ENCODE data around the gene ZNHIT1. TPM values are rescaled to one million over a fixed set of nuclear protein-coding genes. Genes with fewer than 3 reads are reported as not detected.
"Not testable (repeated sequence)": the region's sequence is repeated elsewhere in the genome, so short reads cannot be mapped to it uniquely, and the experiment has no call there.

Gene ZNHIT1
- total RNA-seq, 1 experiment from 2014 or later: 69.7 TPM

DNA sequence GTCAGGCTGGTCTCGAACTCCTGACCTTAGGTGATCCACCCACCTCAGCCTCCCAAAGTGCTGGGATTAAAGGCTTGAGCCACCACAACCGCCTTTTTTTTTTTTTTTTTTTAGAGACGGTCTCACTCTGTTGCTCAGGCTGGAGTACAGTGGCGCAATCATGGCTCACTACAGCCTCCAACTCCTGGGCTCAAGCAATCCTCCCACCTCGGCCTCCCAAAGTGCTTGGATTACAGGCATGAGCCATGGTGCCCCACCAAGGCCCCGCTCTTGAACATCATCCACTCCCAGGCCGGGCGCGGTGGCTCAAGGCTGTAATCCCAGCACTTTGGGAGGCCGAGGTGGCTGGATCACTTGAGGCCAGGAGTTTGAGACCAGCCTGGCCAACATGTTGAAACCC lies 18.4 kb upstream of the ZNHIT1 start:
- H3K4me3 ChIP-seq (ENCODE audit: low read depth in 2 of 2, low read length in 2 of 2); H3K27me3 ChIP-seq (ENCODE audit: control insufficient read depth, insufficient read depth, low read length); H3K4me1 ChIP-seq (ENCODE audit: control insufficient read depth, insufficient read depth, low read length); ATAC-seq; POLR2A ChIA-PET; H3K27ac ChIP-seq (ENCODE audit: low read length); BruUV-seq (replicated peaks); H3K9me3 ChIP-seq (ENCODE audit: control insufficient read depth, insufficient read depth, low read depth, low read length); intact Hi-C loops (cut with micrococcal nuclease; ENCODE audit: unreplicated experiment); DNase-seq (ENCODE audit: low read depth, low spot score); H3K36me3 ChIP-seq (ENCODE audit: control insufficient read depth, insufficient read depth, low read length); CTCF ChIA-PET; in situ Hi-C loops (cut with HindIII; ENCODE audit: low pct_unique_long_range_greater_than_20kb, low sequenced_read_pairs): not testable (repeated sequence)

- Histone ChIP-seq H3K4me1 (ENCODE audit: control insufficient read depth, insufficient read depth, low read length) (peaks cover 5% of the 10 kb centered on the region; the same call in 1 of the 2 replicates), H3K36me3 (ENCODE audit: control insufficient read depth, insufficient read depth, low read length) (no peaks in the 10 kb centered on the region), H3K9me3 (ENCODE audit: control insufficient read depth, insufficient read depth, low read depth, low read length) (no peaks in the 10 kb centered on the region), H3K27me3 (ENCODE audit: control insufficient read depth, insufficient read depth, low read length) (no peaks in the 10 kb centered on the region), H3K4me3 (ENCODE audit: low read depth in 2 of 2, low read length in 2 of 2) (no peak overlapping the region), H3K27ac (ENCODE audit: low read length) (no peak overlapping the region)
- BruUV-seq (replicated peaks): no TSS peak
- ChIA-PET CTCF (no interaction called here), POLR2A (interaction anchor here (0.7 kb wide), 1 partner anchor 223 kb away, joined by 5 read pairs; no protein-coding TSS in a partner anchor)
- in situ Hi-C loops (cut with HindIII; ENCODE audit: low pct_unique_long_range_greater_than_20kb, low sequenced_read_pairs) (no loop called here), intact Hi-C loops (cut with micrococcal nuclease; ENCODE audit: unreplicated experiment) (no loop called here)
- DNase-seq (ENCODE audit: low read depth, low spot score) (no peak), ATAC-seq (0 out of 2 replicates have a peak, but pooled peaks have one; percentile 26)
- TF ChIP-seq SIN3A (IDR thresholded peaks at IDR 0.05; ENCODE audit: borderline replicate concordance, insufficient read depth, low read depth, low read length) (no peak), POLR2AphosphoS5 (IDR thresholded peaks at IDR 0.05; ENCODE audit: low read depth, low read length) (no peak), REST (IDR thresholded peaks at IDR 0.05; ENCODE audit: insufficient read depth in 1 of 2, low read depth in 2 of 2, low read length in 1 of 2) (no peak), TCF7L2 (IDR thresholded peaks at IDR 0.05; ENCODE audit: low read depth, low read length) (no peak)
- TF ChIP-seq, protein P1, sequence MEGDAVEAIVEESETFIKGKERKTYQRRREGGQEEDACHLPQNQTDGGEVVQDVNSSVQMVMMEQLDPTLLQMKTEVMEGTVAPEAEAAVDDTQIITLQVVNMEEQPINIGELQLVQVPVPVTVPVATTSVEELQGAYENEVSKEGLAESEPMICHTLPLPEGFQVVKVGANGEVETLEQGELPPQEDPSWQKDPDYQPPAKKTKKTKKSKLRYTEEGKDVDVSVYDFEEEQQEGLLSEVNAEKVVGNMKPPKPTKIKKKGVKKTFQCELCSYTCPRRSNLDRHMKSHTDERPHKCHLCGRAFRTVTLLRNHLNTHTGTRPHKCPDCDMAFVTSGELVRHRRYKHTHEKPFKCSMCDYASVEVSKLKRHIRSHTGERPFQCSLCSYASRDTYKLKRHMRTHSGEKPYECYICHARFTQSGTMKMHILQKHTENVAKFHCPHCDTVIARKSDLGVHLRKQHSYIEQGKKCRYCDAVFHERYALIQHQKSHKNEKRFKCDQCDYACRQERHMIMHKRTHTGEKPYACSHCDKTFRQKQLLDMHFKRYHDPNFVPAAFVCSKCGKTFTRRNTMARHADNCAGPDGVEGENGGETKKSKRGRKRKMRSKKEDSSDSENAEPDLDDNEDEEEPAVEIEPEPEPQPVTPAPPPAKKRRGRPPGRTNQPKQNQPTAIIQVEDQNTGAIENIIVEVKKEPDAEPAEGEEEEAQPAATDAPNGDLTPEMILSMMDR (IDR thresholded peaks at IDR 0.05): no peak
These were observed 17.5 kb upstream of the ZNHIT1 start for GRCh38 chr7:101200504-101200861.

- ATAC-seq (peak; percentile 26; the same call in 1 of the 2 replicates), DNase-seq (ENCODE audit: low read depth, low spot score) (no peak)
- no peaks in the 10 kb centered on the region for H3K36me3 ChIP-seq (ENCODE audit: control insufficient read depth, insufficient read depth, low read length)
- CTCF ChIA-PET: no interaction called here
- no TSS peak for BruUV-seq (replicated peaks)
- TF ChIP-seq POLR2AphosphoS5 (IDR thresholded peaks at IDR 0.05; ENCODE audit: low read depth, low read length) (no peak), SIN3A (IDR thresholded peaks at IDR 0.05; ENCODE audit: borderline replicate concordance, insufficient read depth, low read depth, low read length) (no peak), REST (IDR thresholded peaks at IDR 0.05; ENCODE audit: insufficient read depth in 1 of 2, low read depth in 2 of 2, low read length in 1 of 2) (no peak), TCF7L2 (IDR thresholded peaks at IDR 0.05; ENCODE audit: low read depth, low read length) (no peak)
- TF ChIP-seq, protein P1 (IDR thresholded peaks at IDR 0.05): no peak
- H3K4me3 ChIP-seq (ENCODE audit: low read depth in 2 of 2, low read length in 2 of 2): no peak within 1 kb of the TSS
- H3K4me1 ChIP-seq (ENCODE audit: control insufficient read depth, insufficient read depth, low read length): peaks cover 5% of the 10 kb centered on the region; the same call in 1 of the 2 replicates
- no peaks in the 10 kb centered on the region for H3K9me3 ChIP-seq (ENCODE audit: control insufficient read depth, insufficient read depth, low read depth, low read length)
- no peaks in the 10 kb centered on the region for H3K27me3 ChIP-seq (ENCODE audit: control insufficient read depth, insufficient read depth, low read length)
- no peak within 1 kb of the TSS for H3K27ac ChIP-seq (ENCODE audit: low read length)
- in situ Hi-C loops (cut with HindIII; ENCODE audit: low pct_unique_long_range_greater_than_20kb, low sequenced_read_pairs) (no loop called here), intact Hi-C loops (cut with micrococcal nuclease; ENCODE audit: unreplicated experiment) (no loop called here)
- POLR2A ChIA-PET: no interaction called here
These were observed 16.9 kb upstream of the ZNHIT1 start, which contains the start of gene MOGAT3 for GRCh38 chr7:101200862-101201599. Gene MOGAT3, minus strand, starts transcription at chr7:101201036. Its CDS starts 182 bp downstream, at chr7:101200854.
